Lower lobe of right lung (tissue), 2 donors: ENCODE data around the gene SLC4A3. TPM values are rescaled to one million over a fixed set of nuclear protein-coding genes. Genes with fewer than 3 reads are reported as not detected.

Experiments
- ATAC-seq, 2 donors: fragments of 200-7000 bp; cut with Tn5 transposase; one replicate each; pipeline ENCODE4 v1.9.1; 2020 to 2022; ENCODE audit warnings: mild to moderate bottlenecking in 2 of 2, moderate library complexity in 2 of 2
- DNase-seq: peaks from one replicate; pipeline ENCODE4 v3.0.0-alpha.2; 2020
- H3K27ac ChIP-seq: fragments of 200-600 bp; one replicate; pipeline ENCODE4 v1.8.0; 2022
- H3K27me3 ChIP-seq: fragments of 200-600 bp; one replicate; pipeline ENCODE4 v1.8.0; 2022; ENCODE audit warnings: low read depth
- H3K36me3 ChIP-seq: fragments of 200-600 bp; one replicate; pipeline ENCODE4 v1.8.0; 2022; ENCODE audit warnings: mild to moderate bottlenecking
- H3K4me1 ChIP-seq: fragments of 200-600 bp; one replicate; pipeline ENCODE4 v1.8.0; 2022
- H3K4me3 ChIP-seq: fragments of 200-600 bp; one replicate; pipeline ENCODE4 v1.8.0; 2022; ENCODE audit warnings: mild to moderate bottlenecking
- H3K9me3 ChIP-seq: fragments of 200-600 bp; one replicate; pipeline ENCODE4 v1.8.0; 2022
- CTCF ChIP-seq: fragments of 200-600 bp; IDR thresholded peaks from one replicate; pipeline ENCODE4 v1.8.0; 2022; ENCODE audit warnings: antibody characterized with exemption, mild to moderate bottlenecking
- intact Hi-C: fragments of 100-400 bp; cut with DNase I; formaldehyde crosslinking; loops from one replicate; pipeline ENCODE4 v1.11.0; 2022
- total RNA-seq: library from RNA; stranded (reverse); fragmentation: NEBNext Ultra II Directional; extraction: Animal tissue kit (Norgen Biotek cat#: 25700); gene quantifications from one replicate; pipeline ENCODE4 v1.2.1, GENCODE V29; 2021
- donor health status: DM: no; HTN: yes; CAD: no; lungs with severe emphysema.

The SLC4A3 gene
- total RNA-seq, 1 donor from 2014 or later: 1.0 TPM

GRCh38 chr2:219664944-219665343 is 37.5 kb downstream of the SLC4A3 start:
- no peak for TF ChIP-seq CTCF
- no peak for ATAC-seq

DNA sequence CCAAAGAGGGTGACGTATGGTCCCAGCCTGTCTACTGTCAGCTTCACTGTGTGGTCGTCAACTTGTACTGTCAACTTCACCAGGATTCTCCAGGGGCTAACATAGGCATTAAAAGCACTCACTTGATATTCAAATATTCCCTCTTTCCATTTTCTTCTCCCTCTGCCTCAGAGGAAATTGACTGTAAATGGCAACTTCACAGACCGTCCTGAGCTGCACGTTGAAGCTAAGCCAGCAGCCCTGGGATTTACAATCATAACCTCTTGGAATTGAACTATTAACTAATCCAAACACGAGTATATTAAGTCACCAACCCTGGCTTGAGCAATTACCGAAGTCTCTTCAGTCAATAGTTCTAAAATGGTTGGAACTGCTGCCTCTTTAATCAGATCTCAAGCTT is 38.5 kb downstream of the SLC4A3 start:
- Histone ChIP-seq H3K4me3 (no peak overlapping the region), H3K27ac (no peak overlapping the region), H3K36me3 (no peaks in the 10 kb centered on the region), H3K9me3 (peaks cover 6% of the 10 kb centered on the region), H3K27me3 (no peaks in the 10 kb centered on the region), H3K4me1 (no peaks in the 10 kb centered on the region)
- DNase-seq (no peak), ATAC-seq (no peak)
- intact Hi-C loops: no loop called here
- TF ChIP-seq CTCF: no peak

More at GRCh38 chr2:219664944-219665343, 37.5 kb downstream of the SLC4A3 start:
- Histone ChIP-seq H3K27ac (no peak overlapping the region), H3K36me3 (no peaks in the 10 kb centered on the region), H3K4me1 (no peaks in the 10 kb centered on the region), H3K4me3 (no peak overlapping the region), H3K27me3 (no peaks in the 10 kb centered on the region), H3K9me3 (peaks cover 9% of the 10 kb centered on the region)
- no peak for DNase-seq
- intact Hi-C loops: no loop called here

DNA sequence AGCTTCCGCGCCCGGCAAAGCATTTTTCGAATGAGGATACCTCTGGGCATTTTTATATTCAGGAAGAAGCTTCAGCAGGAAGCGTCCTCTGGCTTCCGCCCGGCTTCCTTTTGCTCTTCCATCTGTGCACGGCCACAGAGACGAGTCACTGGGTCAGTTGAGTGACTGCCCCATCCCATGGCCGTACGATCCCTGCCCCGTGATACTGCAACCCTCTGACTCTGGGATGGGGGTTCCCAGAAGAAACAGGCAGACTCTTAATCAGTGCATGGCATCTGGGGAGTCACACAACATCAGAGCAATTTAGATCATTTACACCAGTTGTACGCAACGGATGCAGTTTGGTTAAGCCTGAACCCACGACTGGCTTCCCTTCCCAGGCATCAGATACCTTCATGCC is 40.9 kb downstream of the SLC4A3 start:
- ATAC-seq (no peak), DNase-seq (no peak)
- H3K4me3 ChIP-seq: no peak overlapping the region
- no peak overlapping the region for H3K27ac ChIP-seq
- intact Hi-C loops: no loop called here
- no peak for TF ChIP-seq CTCF
- no peaks in the 10 kb centered on the region for H3K9me3 ChIP-seq
- H3K36me3 ChIP-seq: no peaks in the 10 kb centered on the region
- no peaks in the 10 kb centered on the region for H3K4me1 ChIP-seq
- H3K27me3 ChIP-seq: no peaks in the 10 kb centered on the region

DNA sequence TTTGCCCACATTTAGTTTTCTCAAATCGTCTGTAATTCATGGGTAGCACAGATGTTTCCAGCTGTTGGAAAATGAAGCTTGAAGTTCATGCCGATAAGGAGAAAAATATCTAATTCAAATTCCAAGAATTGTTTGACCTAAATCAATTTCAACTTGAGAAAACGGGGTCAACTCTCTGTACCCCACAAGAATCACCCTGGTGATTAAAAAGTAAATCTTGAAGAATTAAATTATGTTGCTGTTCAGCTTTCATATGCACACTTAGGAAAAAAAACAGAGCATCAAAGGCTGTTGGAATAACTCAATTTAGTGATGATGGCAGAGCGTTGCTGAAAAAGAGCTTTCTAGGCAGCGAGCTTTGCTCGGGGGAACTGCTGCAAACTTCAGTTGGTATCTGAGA is 43.0 kb downstream of the SLC4A3 start:
- no peaks in the 10 kb centered on the region for H3K4me1 ChIP-seq
- peaks cover 6% of the 10 kb centered on the region for H3K27me3 ChIP-seq
- intact Hi-C loops: no loop called here

GRCh38 chr2:219671279-219671678 is 43.8 kb downstream of the SLC4A3 start:
- H3K27ac ChIP-seq: no peak overlapping the region
- TF ChIP-seq CTCF: no peak
- no peaks in the 10 kb centered on the region for H3K36me3 ChIP-seq
- DNase-seq (no peak), ATAC-seq (no peak)
- no peaks in the 10 kb centered on the region for H3K9me3 ChIP-seq
- H3K27me3 ChIP-seq: peaks cover 6% of the 10 kb centered on the region
- H3K4me1 ChIP-seq: no peaks in the 10 kb centered on the region
- no peak overlapping the region for H3K4me3 ChIP-seq
- intact Hi-C loops: no loop called here

More for the DNA sequence above, 43.0 kb downstream of the SLC4A3 start:
- Histone ChIP-seq H3K4me3 (no peak overlapping the region), H3K9me3 (no peaks in the 10 kb centered on the region), H3K36me3 (no peaks in the 10 kb centered on the region), H3K27ac (no peak overlapping the region)
- TF ChIP-seq CTCF: no peak
- ATAC-seq: no peak
- no peak for DNase-seq

- Histone ChIP-seq H3K4me1 (no peaks in the 10 kb centered on the region), H3K36me3 (no peaks in the 10 kb centered on the region), H3K27me3 (peaks cover 11% of the 10 kb centered on the region), H3K9me3 (no peaks in the 10 kb centered on the region), H3K27ac (no peak overlapping the region), H3K4me3 (no peak overlapping the region)
- DNase-seq (no peak), ATAC-seq (no peak)
- intact Hi-C loops: no loop called here
- TF ChIP-seq CTCF: no peak
Observed at GRCh38 chr2:219672406-219672805, 45.0 kb downstream of the SLC4A3 start.
